Sigmoid colon (tissue), 7 donors: Measurements from ENCODE around the gene CCDC33. TPM values are rescaled to one million over a fixed set of nuclear protein-coding genes. Genes with fewer than 3 reads are reported as not detected.
A peak's percentile ranks its signal among the peaks of the same experiment; 100 is the strongest.

ENCODE experiments used
- DNase-seq: peaks from one replicate; pipeline ENCODE4 v3.0.0-alpha.2; 2019
- H3K27ac ChIP-seq, 4 donors: fragments of 200-600 bp; sonication (generic); one replicate each; pipeline ENCODE4 v1.5.1; 2016 to 2019; ENCODE audit warnings: mild to moderate bottlenecking in 1 of 4
- H3K27me3 ChIP-seq, 3 donors: fragments of 200-600 bp; sonication (generic); one replicate each; pipeline ENCODE4 v1.5.1; 2019; ENCODE audit warnings: mild to moderate bottlenecking in 1 of 3
- H3K36me3 ChIP-seq, 4 donors: fragments of 200-600 bp; sonication (generic); one replicate each; pipeline ENCODE4 v1.5.1; 2016 to 2019
- H3K4me1 ChIP-seq, 4 donors: fragments of 200-600 bp; sonication (generic); one replicate each; pipeline ENCODE4 v1.5.1; 2017 to 2019
- H3K4me3 ChIP-seq, 4 donors: fragments of 200-600 bp; sonication (generic); one replicate each; pipeline ENCODE4 v1.5.1; 2017 to 2019; ENCODE audit warnings: mild to moderate bottlenecking in 2 of 4, moderate library complexity in 1 of 4
- H3K9me3 ChIP-seq, 4 donors: fragments of 200-600 bp in 3 of 4; sonication (generic) in 3 of 4; one replicate each; pipeline versions ENCODE4 v1.5.1 to v1.6.1; 2013 to 2019
- EP300 ChIP-seq, 4 donors: sonication (generic); formaldehyde crosslinking; IDR thresholded peaks; one replicate each; pipeline ENCODE4 v1.6.1; 2017; ENCODE audit warnings: antibody characterized with exemption in 4 of 4
- POLR2A ChIP-seq, 2 donors: fragments of 450-650 bp; IDR thresholded peaks; one replicate each; pipeline ENCODE4 v1.6.1; 2016; ENCODE audit warnings: antibody characterized with exemption in 2 of 2, mild to moderate bottlenecking in 2 of 2, moderate library complexity in 2 of 2
- POLR2AphosphoS5 ChIP-seq, 4 donors: sonication (generic); formaldehyde crosslinking; IDR thresholded peaks; one replicate each; pipeline ENCODE4 v1.6.1; 2017; ENCODE audit warnings: antibody characterized with exemption in 4 of 4
- WGBS, 2 donors: extraction: QIAGEN DNeasy Blood & Tissue Kit; methylation state at CpG; one replicate each; pipeline ENCODE4 v1.1.7; 2013; 5-methylcytosine and 5-hydroxymethylcytosine counted together
- intact Hi-C: fragments of 100-400 bp; cut with DNase I; formaldehyde crosslinking; loops from one replicate; pipeline ENCODE4 v1.15.1; 2023
- polyA plus RNA-seq, 3 donors: library from polyadenylated mRNA; stranded (reverse); fragments of 200-250 nt; gene quantifications; one replicate each; pipeline ENCODE4 v1.2.3, GENCODE V29; 2013
- total RNA-seq, 4 donors: library from RNA; depleted of rRNA; stranded (reverse); fragments of >200 nt; gene quantifications; one replicate each; pipeline ENCODE4 v1.1.0, GENCODE V29; 2016
- TF ChIP-seq, protein P1 (sequence below), 4 experiments: fragments of 450-650 bp in 3 of 4; fragments of 200-600 bp in 1 of 4; IDR thresholded peaks; one replicate each; pipeline ENCODE4 v1.5.1; 2016 to 2019; ENCODE audit warnings: antibody characterized with exemption in 4 of 4, mild to moderate bottlenecking in 3 of 4, moderate library complexity in 2 of 4
- donor health status: healthy with polysubstance abuse.
- donor health status: Bipolar disorder and iron deficiency.
- donor health status: healthy.

The CCDC33 gene
- total and polyA plus RNA-seq, 7 donors, result 0.09 to 0.60 TPM; not detected in 5

DNA sequence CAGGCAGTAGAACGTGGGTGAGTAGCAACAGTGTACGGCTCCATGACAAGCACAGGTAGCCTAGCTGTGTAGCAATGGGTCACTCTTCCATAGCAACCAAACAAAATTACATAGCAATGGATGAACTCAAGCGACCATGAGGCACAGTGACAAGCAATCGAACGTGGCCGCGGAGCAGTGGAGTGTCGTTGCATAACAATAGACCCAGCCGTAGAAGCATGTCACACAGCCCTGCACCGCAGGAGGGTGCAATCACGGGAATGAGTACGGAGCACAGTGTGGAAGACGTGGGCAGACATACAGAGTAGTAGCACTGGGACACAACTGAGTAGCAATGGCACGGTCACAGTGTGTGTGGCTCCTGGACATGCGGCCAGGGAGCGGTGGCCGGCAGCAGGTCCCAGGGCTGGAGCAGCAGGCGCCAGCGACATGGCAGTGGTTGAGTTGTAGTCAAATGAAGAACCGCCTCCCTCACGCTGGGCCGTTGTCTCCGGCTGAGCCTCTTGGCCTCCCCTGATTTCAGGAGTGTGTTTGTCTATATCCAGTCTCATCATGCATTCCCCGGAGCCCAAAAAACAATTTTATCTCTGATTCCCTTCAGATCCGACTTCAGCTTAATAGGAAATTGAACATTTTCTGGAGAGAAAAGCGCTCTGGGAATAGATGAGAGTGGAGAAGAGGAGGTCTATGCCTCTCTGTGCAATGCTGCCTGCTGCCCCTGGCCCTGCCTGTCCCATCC, 64.1 kb downstream of the CCDC33 start:
- Histone ChIP-seq H3K4me3 (no peak overlapping the region), H3K4me1 (no peaks in the 10 kb centered on the region), H3K27ac (no peak overlapping the region), H3K9me3 (no peaks in the 10 kb centered on the region), H3K27me3 (peaks cover 0 to 43% (median 0%) of the 10 kb centered on the region in 3 donors), H3K36me3 (no peaks in the 10 kb centered on the region)
- 52 to 79% methylated on average over 26 of the region's 26 CpGs for WGBS, 2 donors
- no peak for DNase-seq
- intact Hi-C loops, result loop anchor here (10.0 kb wide), 1 partner anchor 245 kb away; no protein-coding TSS in a partner anchor
- no peak for TF ChIP-seq EP300 (IDR thresholded peaks at IDR 0.05)
- no peak for TF ChIP-seq POLR2A (IDR thresholded peaks at IDR 0.05)
- no peak for TF ChIP-seq POLR2AphosphoS5 (IDR thresholded peaks at IDR 0.05)
- TF ChIP-seq, protein P1, sequence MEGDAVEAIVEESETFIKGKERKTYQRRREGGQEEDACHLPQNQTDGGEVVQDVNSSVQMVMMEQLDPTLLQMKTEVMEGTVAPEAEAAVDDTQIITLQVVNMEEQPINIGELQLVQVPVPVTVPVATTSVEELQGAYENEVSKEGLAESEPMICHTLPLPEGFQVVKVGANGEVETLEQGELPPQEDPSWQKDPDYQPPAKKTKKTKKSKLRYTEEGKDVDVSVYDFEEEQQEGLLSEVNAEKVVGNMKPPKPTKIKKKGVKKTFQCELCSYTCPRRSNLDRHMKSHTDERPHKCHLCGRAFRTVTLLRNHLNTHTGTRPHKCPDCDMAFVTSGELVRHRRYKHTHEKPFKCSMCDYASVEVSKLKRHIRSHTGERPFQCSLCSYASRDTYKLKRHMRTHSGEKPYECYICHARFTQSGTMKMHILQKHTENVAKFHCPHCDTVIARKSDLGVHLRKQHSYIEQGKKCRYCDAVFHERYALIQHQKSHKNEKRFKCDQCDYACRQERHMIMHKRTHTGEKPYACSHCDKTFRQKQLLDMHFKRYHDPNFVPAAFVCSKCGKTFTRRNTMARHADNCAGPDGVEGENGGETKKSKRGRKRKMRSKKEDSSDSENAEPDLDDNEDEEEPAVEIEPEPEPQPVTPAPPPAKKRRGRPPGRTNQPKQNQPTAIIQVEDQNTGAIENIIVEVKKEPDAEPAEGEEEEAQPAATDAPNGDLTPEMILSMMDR (IDR thresholded peaks at IDR 0.05), result no peak

DNA sequence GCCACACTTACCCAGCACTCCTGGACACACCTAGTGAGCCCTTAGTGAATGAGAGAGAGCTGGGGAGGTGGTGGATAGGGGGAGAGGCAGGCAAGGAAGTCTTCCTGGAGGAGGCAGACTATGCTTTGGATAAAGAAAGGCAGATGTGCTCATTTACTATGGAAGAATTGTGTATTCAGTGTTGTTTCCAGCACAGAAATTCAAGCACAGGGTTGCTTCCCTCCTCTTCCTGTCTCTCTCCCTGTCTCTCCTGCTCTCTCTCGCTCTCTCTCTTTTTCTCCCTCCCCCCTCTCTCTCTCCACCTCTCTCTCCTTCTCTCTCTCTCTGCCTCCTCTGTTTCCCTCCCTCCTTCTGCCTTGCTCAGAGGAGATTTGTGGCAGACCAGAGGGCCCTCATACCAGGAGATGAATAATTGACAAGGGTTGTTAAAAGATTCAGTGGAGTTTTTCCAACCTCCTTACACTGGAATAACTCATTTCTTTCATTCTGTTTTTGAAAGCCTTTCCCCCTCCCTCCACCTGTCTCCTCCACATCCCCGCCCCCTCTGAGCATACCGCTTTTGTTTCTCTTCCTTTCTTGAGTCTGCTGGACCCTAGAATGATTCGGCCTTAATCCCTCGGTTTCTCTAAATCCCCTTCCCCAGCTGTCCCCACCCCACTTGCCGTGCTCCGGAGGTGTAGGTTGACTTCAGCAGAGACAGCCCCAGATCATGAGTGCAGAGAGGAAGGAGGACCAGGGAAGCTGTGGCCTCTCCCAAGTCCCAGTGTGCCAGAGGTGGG, 65.6 kb downstream of the CCDC33 start:
- WGBS, 2 donors, result 51 to 83% methylated on average over 7 of the region's 7 CpGs
- no peak for DNase-seq
- H3K9me3 ChIP-seq, result no peaks in the 10 kb centered on the region
- H3K36me3 ChIP-seq, result no peaks in the 10 kb centered on the region
- peaks cover 0 to 53% (median 13%) of the 10 kb centered on the region in 3 donors for H3K27me3 ChIP-seq
- TF ChIP-seq POLR2A (IDR thresholded peaks at IDR 0.05) (no peak), EP300 (IDR thresholded peaks at IDR 0.05) (no peak), POLR2AphosphoS5 (IDR thresholded peaks at IDR 0.05) (no peak)
- TF ChIP-seq, protein P1 (IDR thresholded peaks at IDR 0.05), result no peak
- no peaks in the 10 kb centered on the region for H3K4me1 ChIP-seq
- intact Hi-C loops, result loop anchor here (10.0 kb wide), 1 partner anchor 247 kb away; no protein-coding TSS in a partner anchor
- H3K4me3 ChIP-seq, result no peak overlapping the region
- H3K27ac ChIP-seq, result no peak overlapping the region

GRCh38 chr15:74302821-74303359, 66.8 kb downstream of the CCDC33 start:
- DNase-seq, result peak; percentile 46
- H3K4me3 ChIP-seq, result no peak overlapping the region
- H3K9me3 ChIP-seq, result no peaks in the 10 kb centered on the region
- peaks cover 0 to 64% (median 16%) of the 10 kb centered on the region in 3 donors for H3K27me3 ChIP-seq
- no peak overlapping the region for H3K27ac ChIP-seq
- H3K4me1 ChIP-seq, result no peaks in the 10 kb centered on the region
- H3K36me3 ChIP-seq, result no peaks in the 10 kb centered on the region
- WGBS, 2 donors, result 18 to 26% methylated on average over 7 of the region's 7 CpGs
- intact Hi-C loops, result loop anchor here (10.0 kb wide), 1 partner anchor 248 kb away; no protein-coding TSS in a partner anchor
- TF ChIP-seq, protein P1 (IDR thresholded peaks at IDR 0.05), result peak in 3 of 4 experiments; percentile 22 to 46 (median 36)
- no peak for TF ChIP-seq POLR2A (IDR thresholded peaks at IDR 0.05)

- 49 to 58% methylated on average over 6 of the region's 6 CpGs for WGBS, 2 donors
- no peak for DNase-seq
- H3K27ac ChIP-seq, result no peak overlapping the region
- peaks cover 0 to 74% (median 22%) of the 10 kb centered on the region in 3 donors for H3K27me3 ChIP-seq
- H3K36me3 ChIP-seq, result no peaks in the 10 kb centered on the region
- intact Hi-C loops, result loop anchor here (10.0 kb wide), 1 partner anchor 249 kb away; no protein-coding TSS in a partner anchor
- no peaks in the 10 kb centered on the region for H3K9me3 ChIP-seq
- TF ChIP-seq POLR2AphosphoS5 (IDR thresholded peaks at IDR 0.05) (no peak), POLR2A (IDR thresholded peaks at IDR 0.05) (no peak), EP300 (IDR thresholded peaks at IDR 0.05) (no peak)
- TF ChIP-seq, protein P1 (IDR thresholded peaks at IDR 0.05), result no peak
- no peak overlapping the region for H3K4me3 ChIP-seq
- H3K4me1 ChIP-seq, result no peaks in the 10 kb centered on the region
Observed at GRCh38 chr15:74303741-74304309, 67.7 kb downstream of the CCDC33 start.
